GM19351 (cell line): ENCODE measurements around the gene TNFRSF11A.

Experiments used
- ATAC-seq: cut with Tn5 transposase; IDR thresholded peaks from one replicate; pipeline ENCODE4 v1.9.1; 2021; ENCODE audit warnings: mild to moderate bottlenecking, moderate library complexity; ENCODE audit not compliant: unreplicated experiment

Gene TNFRSF11A

GRCh38 chr18:62324181-62324828, 805 bp upstream of the TNFRSF11A start:
- ATAC-seq, result no peak

- ATAC-seq, result no peak
Observed at GRCh38 chr18:62325806-62326645, 916 bp downstream of the TNFRSF11A start.

GRCh38 chr18:62326646-62327348, 1.7 kb downstream of the TNFRSF11A start:
- no peak for ATAC-seq

GRCh38 chr18:62327977-62328376, 2.9 kb downstream of the TNFRSF11A start:
- no peak for ATAC-seq

GRCh38 chr18:62328586-62329525, 3.7 kb downstream of the TNFRSF11A start:
- no peak for ATAC-seq

- peak; percentile 31 for ATAC-seq
Observed at GRCh38 chr18:62329691-62330454, 4.8 kb downstream of the TNFRSF11A start.

- ATAC-seq, result no peak
Observed at GRCh38 chr18:62330650-62331049, 5.5 kb downstream of the TNFRSF11A start.

- ATAC-seq, result no peak
Observed at GRCh38 chr18:62331581-62332356, 6.7 kb downstream of the TNFRSF11A start.

- no peak for ATAC-seq
Observed at GRCh38 chr18:62332431-62332830, 7.3 kb downstream of the TNFRSF11A start.

GRCh38 chr18:62332964-62333695, 8.0 kb downstream of the TNFRSF11A start:
- no peak for ATAC-seq

- ATAC-seq, result no peak
Observed at GRCh38 chr18:62334120-62334519, 9.0 kb downstream of the TNFRSF11A start.

GRCh38 chr18:62335494-62335893, 10.4 kb downstream of the TNFRSF11A start:
- ATAC-seq, result no peak

GRCh38 chr18:62336618-62337017, 11.5 kb downstream of the TNFRSF11A start:
- ATAC-seq, result no peak

GRCh38 chr18:62337336-62337735, 12.2 kb downstream of the TNFRSF11A start:
- no peak for ATAC-seq

- ATAC-seq, result no peak
Observed at GRCh38 chr18:62338446-62339105, 13.5 kb downstream of the TNFRSF11A start.

- no peak for ATAC-seq
Observed at GRCh38 chr18:62339106-62339988, 14.2 kb downstream of the TNFRSF11A start.

GRCh38 chr18:62340996-62341395, 15.9 kb downstream of the TNFRSF11A start:
- no peak for ATAC-seq
